H54 (cell line): Measurements from ENCODE around the gene ORC3.
A peak's percentile ranks its signal among the peaks of the same experiment; 100 is the strongest.
"Not testable (repeated sequence)": the region's sequence is repeated elsewhere in the genome, so short reads cannot be mapped to it uniquely, and the experiment has no call there.

ENCODE experiments used
- DNase-seq: peaks from one replicate; pipeline ENCODE4 v3.0.0; 2011; ENCODE audit warnings: low spot score, mixed read lengths; ENCODE audit not compliant: insufficient read length
- FAIRE-seq: peaks from 3 replicates; lab custom pipeline; 2011; peaks lifted over from hg19 to GRCh38; lab: Jason Lieb, UNC
- POLR2A ChIP-seq: IDR thresholded peaks from 2 replicates; pipeline ENCODE4 v1.6.1; 2011; ENCODE audit warnings: low read depth, mild to moderate bottlenecking, low read length

ORC3 gene

GRCh38 chr6:87682310-87682709 is 92.4 kb downstream of the ORC3 start:
- peak; percentile 71 for FAIRE-seq
- DNase-seq = no peak
- no peak for TF ChIP-seq POLR2A

DNA sequence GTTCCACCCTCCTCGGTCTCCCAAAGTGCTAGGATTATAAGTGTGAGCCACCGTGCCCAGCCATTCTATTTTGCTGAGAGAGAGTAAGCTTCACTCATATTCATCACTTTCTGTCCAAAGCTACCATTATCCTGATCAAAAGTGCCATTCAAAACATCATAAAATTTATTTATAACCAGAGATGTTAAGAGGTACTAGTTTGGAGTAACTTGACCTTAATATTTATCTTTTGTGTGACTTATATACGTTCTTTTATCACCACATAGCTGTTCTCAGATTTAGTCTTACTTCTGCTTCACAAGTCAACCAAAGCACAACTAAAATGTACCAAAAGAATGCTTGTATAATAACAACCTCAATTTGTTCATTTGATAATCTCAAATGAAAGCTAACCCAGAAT is 94.0 kb downstream of the ORC3 start:
- no peak for FAIRE-seq

GRCh38 chr6:87684895-87685654 is 95.1 kb downstream of the ORC3 start:
- DNase-seq (no peak), FAIRE-seq (no peak)
- TF ChIP-seq POLR2A = no peak

More for the DNA sequence above, 94.0 kb downstream of the ORC3 start:
- DNase-seq = no peak
- TF ChIP-seq POLR2A = no peak

DNA sequence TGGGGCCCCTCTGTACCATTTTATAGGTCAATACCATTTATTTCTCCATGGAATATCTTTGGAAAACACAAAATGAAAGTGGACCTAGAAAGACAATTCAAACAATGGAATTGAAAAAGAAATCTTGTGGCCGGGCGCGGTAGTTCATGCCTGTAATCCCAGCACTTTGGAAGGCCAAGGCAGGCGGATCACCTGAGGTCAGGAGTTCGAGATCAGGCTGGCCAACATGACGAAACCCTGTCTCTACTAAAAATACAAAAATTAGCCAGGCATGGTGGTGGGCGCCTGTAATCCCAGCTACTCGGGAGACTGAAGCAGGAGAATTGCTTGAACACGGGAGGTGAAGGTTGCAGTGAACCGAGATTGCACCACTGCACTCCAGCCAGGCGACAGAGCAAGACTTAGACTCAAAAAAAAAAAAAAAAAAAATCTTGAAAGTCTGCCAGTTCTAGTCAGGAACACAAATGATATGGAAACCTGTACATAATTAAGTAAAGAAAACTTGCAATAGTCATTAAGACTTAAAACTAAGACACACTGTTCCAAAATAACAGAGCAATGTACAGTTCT is 96.8 kb downstream of the ORC3 start:
- FAIRE-seq, DNase-seq: not testable (repeated sequence)

GRCh38 chr6:87687296-87687695 is 97.4 kb downstream of the ORC3 start:
- TF ChIP-seq POLR2A = no peak
- FAIRE-seq = no peak
- no peak for DNase-seq

DNA sequence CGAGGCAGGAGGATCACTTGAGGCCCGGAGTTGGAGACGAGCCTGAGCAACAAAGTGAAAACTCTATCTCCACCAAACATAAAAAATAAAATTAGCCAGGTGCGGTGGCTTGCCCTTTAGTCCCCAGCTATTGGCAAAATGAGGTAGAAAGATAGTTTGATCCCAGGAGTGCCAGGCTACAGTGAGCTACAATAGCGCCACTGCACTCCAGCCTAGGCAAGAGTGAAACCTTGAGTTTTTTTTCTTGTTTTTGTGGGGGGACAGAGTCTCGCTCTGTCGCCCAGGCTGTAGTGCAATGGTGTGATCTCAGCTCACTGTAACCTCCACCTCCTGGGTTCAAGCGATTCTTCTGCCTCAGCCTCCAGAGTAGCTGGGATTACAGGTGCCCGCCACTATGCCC is 98.0 kb downstream of the ORC3 start:
- FAIRE-seq, DNase-seq: not testable (repeated sequence)

GRCh38 chr6:87690441-87690840 is 100.5 kb downstream of the ORC3 start:
- no peak for TF ChIP-seq POLR2A
- FAIRE-seq (no peak), DNase-seq (no peak)

- DNase-seq = no peak
- no peak for FAIRE-seq
- TF ChIP-seq POLR2A = no peak
Measured at GRCh38 chr6:87692086-87692485, 102.2 kb downstream of the ORC3 start.

- DNase-seq, FAIRE-seq: not testable (repeated sequence)
Measured at GRCh38 chr6:87696817-87697216, 106.9 kb downstream of the ORC3 start.

GRCh38 chr6:87697581-87698546 is 107.9 kb downstream of the ORC3 start:
- TF ChIP-seq POLR2A = no peak
- DNase-seq (no peak), FAIRE-seq (peak; percentile 66)

DNA sequence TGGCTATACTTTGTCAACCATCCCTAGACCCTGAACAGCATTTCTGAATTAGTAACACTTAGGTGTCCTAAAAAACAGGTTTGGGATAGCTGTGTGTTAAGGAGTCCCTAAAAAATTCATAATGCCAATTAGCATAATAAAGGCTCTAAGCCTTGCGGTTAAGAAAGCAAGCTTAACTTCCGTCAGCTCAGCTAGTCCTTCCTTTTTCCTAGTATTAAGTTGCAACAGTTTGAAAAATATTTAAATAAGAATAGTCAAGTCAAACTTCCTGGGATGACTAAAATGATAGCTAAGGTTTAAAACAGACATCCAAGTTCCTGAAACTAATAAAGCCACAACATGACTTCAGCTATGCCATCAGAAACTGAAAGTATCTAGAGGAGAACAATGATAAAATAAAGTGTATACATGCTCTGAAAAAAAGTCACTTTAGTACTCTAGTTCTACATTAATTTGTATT is 108.6 kb downstream of the ORC3 start:
- no peak for DNase-seq
- no peak for FAIRE-seq
- TF ChIP-seq POLR2A = no peak

GRCh38 chr6:87699576-87699975 is 109.6 kb downstream of the ORC3 start:
- no peak for DNase-seq
- no peak for TF ChIP-seq POLR2A
- no peak for FAIRE-seq

GRCh38 chr6:87700397-87701343 is 110.7 kb downstream of the ORC3 start:
- TF ChIP-seq POLR2A = no peak
- DNase-seq (peak; percentile 40), FAIRE-seq (peak; percentile 48)
